HG03571 (cell line): ENCODE results near the gene RTN3.
"Not testable (repeated sequence)": the region's sequence is repeated elsewhere in the genome, so short reads cannot be mapped to it uniquely, and the experiment has no call there.

Experiments
- ATAC-seq: cut with Tn5 transposase; IDR thresholded peaks from one replicate; pipeline ENCODE4 v1.9.1; 2021; ENCODE audit not compliant: unreplicated experiment

The RTN3 gene

GRCh38 chr11:63681321-63682065 is at the start of gene RTN3:
Gene RTN3 (plus strand): TSS chr11:63681500. CDS start chr11:63681637, 137 bp downstream.
- peak; percentile 87 for ATAC-seq

GRCh38 chr11:63635762-63636465 is 45.4 kb upstream of the RTN3 start:
- no peak for ATAC-seq

- ATAC-seq: not testable (repeated sequence)
Observed at GRCh38 chr11:63638436-63638835, 42.9 kb upstream of the RTN3 start.

GRCh38 chr11:63639199-63639832 is 42.0 kb upstream of the RTN3 start:
- ATAC-seq: no peak

- ATAC-seq: no peak
Observed at GRCh38 chr11:63641727-63642126, 39.6 kb upstream of the RTN3 start.

- no peak for ATAC-seq
Observed at GRCh38 chr11:63643205-63643604, 38.1 kb upstream of the RTN3 start.

- ATAC-seq: no peak
Observed at GRCh38 chr11:63652671-63653070, 28.6 kb upstream of the RTN3 start.

- ATAC-seq: no peak
Observed at GRCh38 chr11:63660972-63661371, 20.3 kb upstream of the RTN3 start.

GRCh38 chr11:63663809-63664208 is 17.5 kb upstream of the RTN3 start:
- ATAC-seq: no peak

GRCh38 chr11:63666874-63667273 is 14.4 kb upstream of the RTN3 start:
- no peak for ATAC-seq

GRCh38 chr11:63667995-63668795 is 13.1 kb upstream of the RTN3 start:
- no peak for ATAC-seq

GRCh38 chr11:63670096-63670432 is 11.2 kb upstream of the RTN3 start:
- no peak for ATAC-seq

GRCh38 chr11:63670433-63671321 is 10.6 kb upstream of the RTN3 start:
- peak; percentile 34 for ATAC-seq

GRCh38 chr11:63671322-63672155 is 9.8 kb upstream of the RTN3 start, which contains the start of gene ATL3:
Gene ATL3 (minus strand): TSS chr11:63671376. CDS start chr11:63671335, 41 bp downstream.
- peak; percentile 85 for ATAC-seq

GRCh38 chr11:63672156-63672463 is 9.2 kb upstream of the RTN3 start:
- no peak for ATAC-seq

- ATAC-seq: no peak
Observed at GRCh38 chr11:63672936-63673539, 8.3 kb upstream of the RTN3 start.

GRCh38 chr11:63673579-63673978 is 7.7 kb upstream of the RTN3 start:
- ATAC-seq: no peak

- ATAC-seq: no peak
Observed at GRCh38 chr11:63680834-63681320, 423 bp upstream of the RTN3 start.
